CD4-positive, alpha-beta T cell treated with Interleukin-17A for 4 hours (primary cell): ENCODE measurements around the gene TMEM184B.

Experiments used
- DNase-seq: peaks from one replicate; pipeline ENCODE4 v3.0.0-alpha.2; 2020; ENCODE audit warnings: mixed read lengths

The TMEM184B gene

DNA sequence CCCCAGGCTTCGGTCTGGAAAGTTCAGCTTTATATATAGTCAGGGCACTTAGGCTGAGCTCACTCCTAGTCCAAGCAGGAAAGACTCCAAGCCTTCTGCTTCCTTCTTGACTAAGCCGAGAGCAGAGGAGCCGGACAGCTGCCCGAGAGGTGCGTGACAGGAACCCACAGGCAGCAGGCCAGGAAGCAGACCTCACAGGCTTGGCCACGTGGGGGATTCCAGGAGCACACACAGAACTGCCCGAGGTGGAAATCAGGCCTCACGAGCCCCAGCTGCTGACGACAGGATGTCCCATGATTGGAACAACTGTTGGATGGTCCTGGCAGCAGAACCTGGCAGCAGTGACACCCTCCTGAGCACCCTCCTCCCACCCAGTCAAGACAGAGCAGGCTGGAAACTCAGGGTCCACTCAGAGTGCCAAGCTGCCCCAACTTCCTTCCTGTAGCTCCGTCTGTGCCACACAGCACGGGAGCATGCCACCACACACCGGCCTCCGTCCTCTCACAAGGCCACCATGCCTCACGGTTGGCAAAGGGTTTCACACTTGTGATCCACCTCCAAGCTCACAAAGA, 96.6 kb downstream of the TMEM184B start:
- DNase-seq = no peak

DNA sequence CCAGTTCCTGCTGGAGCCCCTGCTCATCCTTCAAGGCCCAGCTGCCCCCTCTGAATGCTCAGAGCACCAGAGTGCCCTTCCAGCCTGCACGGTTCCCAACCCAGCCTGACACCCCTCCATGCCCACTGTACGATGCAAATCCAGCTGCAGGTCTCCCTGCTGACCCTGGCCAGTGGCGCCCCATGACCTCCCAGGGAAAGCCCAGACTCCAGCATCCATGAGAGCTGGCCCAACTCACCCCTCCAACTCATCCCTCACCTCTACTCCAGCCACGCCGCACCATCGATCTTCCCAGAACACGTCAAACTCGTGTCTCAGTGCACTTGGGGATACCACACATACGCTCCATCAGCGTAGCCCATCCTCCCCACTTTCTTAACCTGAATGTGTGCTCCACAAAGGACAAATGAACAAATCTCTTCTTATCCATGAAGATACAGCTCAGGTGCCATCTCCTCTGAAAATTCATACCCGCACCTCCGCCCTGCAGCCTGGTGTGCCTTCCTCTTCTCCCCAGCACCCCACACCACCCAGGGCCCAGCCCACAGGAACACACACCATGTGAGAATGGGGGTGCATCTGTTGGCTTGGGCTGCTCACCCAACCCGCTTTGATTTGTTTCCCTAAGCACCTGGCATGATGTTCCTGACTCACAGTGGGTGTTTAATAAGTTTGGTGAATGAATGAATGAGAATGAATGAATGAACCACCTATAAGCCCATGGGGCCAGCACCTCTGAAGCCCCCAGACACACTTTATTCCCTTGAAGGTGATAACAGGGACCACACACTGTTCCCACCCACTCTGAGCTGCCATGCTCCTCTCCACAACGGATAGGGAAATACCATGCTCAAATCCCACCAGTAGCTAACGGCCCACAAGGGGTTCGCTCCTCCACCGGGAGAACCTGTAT, 97.3 kb downstream of the TMEM184B start:
- no peak for DNase-seq

GRCh38 chr22:38174626-38175025, 98.2 kb downstream of the TMEM184B start:
- no peak for DNase-seq

DNA sequence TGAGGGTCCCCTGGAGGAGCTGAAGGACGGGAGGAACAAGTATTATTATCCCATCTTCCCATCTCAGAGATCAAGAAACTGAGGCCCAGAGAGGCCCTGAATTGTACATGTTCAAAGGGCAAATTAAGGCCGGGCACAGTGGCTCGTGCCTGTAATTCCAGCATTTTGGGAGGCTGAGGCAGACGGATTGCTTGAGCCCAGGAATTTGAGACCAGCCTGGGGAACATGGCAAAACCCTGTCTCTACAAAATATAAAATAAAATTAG, 99.2 kb downstream of the TMEM184B start:
- no peak for DNase-seq

- DNase-seq = peak; percentile 6
Measured at GRCh38 chr22:38172832-38173640, 99.8 kb downstream of the TMEM184B start.

DNA sequence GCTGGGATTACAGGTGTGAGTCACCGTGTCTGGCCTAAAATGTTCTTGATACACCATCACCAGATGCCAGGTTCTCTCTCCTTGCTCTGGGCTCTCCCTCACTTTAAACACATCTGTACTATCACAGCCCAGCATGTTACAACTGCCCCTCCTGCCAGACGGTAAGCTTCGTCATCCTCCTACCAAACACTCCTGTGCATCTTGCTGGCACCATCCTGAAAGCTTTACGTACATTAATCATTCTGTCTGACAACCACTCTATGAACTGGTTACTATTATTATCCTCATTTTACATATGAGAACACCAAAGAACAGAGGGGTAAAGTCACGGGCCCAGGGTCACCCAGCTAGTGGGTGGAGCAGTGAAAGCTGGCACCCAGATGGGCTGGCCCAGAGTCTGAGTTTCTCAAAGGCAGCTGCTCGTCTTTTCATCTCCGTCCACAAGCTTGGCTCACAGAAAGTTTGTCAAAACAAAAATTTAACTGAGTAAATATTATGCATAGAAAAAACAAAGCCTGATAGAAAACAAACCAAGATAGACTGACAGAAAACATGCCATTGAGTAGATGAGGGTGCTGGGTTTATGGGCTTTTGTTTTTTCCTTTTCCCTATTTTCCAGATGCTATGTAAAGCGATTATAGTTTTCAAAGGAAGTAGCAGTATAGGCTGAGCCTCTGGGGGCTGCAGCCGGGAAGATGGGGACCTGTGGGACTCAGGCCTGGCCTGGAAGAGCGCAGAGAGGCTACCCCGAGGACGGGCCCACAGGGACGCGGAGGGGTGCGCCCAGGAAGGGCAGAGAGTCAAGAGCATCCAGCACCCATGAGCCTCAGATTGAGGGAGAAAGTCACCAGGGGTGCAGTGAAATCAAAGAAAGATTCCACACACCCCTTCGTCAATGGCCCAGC, 100.6 kb downstream of the TMEM184B start:
- no peak for DNase-seq

DNA sequence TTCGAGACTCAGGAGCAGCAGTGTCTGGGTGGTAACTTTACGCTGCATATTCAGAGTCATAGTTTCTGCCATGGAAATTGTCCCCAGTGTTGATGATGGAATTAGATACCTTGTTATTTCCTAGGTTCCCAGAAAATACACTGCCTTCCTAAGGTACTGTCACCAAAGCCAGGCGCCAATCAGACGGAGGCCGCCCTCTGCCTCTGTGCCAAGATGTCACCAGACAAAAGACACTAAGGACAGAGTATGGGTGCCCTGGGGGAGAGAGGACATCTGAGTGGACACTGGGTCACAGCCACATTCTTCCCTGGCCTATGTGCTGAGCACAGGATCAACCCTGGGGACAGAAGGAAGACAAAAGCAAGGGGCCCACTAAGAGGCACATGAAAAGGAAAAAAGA, 102.3 kb downstream of the TMEM184B start:
- DNase-seq = no peak
